NCI-H1092 (cell line): ENCODE measurements around the gene SPATS2L.

ENCODE experiments used
- DNase-seq: peaks from one replicate; lab custom pipeline; 2025; lab: John Stamatoyannopoulos, UW

SPATS2L gene

DNA sequence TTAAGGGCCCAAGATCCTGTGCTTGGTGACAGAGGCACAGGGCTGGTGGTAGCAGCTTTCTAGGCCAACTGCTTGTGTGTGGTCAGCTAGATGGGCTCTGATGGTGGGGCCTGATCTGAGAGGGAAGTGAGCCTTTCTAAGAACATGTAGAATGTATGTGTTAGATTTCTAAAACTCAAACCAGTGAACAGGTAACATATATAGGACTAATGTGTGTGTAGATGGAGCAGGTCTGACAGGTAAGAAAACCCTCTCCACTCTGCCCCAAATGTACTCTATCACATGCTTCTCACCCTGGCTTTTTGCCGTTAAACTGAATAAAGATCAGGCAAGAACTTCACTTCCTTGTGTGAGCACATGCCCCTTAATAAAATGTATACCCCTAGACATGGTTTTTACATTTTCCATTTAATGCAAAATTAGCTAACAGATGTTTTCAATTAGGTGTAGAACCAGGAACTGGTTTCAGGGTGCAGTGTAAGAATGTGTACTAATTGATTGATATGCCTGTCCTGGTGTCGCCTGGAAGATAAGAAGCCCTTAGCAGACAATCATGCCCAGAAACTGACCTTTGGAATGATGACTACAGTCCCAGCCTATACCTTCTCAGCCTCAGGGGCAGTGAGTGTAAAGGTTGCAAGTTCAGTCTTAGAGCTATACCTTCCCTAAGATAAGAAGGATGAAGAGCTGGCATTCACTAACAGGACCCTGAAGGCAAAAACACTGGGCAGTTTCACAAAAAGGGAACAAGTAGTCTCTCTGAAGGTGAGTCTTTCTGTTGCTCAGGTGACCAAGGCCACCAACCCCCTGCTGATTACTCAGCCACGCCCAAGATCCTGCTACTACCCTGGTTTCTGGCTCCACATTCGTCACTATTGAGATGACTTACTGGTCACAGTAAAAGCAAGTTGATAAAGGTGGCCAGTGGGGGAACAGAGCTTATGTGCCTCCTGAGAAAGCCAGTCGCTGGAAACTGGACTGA is 71.2 kb downstream of the SPATS2L start:
- no peak for DNase-seq

GRCh38 chr2:200378652-200379290 is 72.3 kb downstream of the SPATS2L start:
- no peak for DNase-seq

GRCh38 chr2:200379481-200380090 is 73.1 kb downstream of the SPATS2L start:
- DNase-seq, result no peak

DNA sequence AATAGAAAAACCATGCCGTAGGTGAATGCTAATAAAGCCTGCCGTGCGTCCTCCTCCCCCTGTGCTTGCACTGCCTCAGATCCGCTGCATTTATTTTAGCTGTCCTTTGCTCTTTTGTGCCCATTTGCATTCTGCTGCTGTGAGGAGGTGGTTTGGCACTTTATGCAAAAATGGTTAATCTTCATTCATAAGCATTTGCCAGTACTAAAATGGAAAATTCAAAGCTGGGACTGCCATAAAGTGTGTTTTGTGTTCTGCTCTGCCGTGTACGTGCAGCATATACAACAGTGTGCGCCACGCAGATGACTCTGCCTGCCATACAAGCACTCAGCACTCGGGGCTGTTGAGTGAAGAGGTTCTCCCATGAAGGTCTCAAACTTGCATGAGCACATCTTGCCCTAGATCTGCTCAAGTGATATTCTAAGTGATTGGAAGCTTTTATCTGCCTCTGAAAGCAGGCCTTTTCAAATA is 73.6 kb downstream of the SPATS2L start:
- peak; percentile 10 for DNase-seq

- no peak for DNase-seq
Measured at GRCh38 chr2:200380833-200381542, 74.5 kb downstream of the SPATS2L start.

DNA sequence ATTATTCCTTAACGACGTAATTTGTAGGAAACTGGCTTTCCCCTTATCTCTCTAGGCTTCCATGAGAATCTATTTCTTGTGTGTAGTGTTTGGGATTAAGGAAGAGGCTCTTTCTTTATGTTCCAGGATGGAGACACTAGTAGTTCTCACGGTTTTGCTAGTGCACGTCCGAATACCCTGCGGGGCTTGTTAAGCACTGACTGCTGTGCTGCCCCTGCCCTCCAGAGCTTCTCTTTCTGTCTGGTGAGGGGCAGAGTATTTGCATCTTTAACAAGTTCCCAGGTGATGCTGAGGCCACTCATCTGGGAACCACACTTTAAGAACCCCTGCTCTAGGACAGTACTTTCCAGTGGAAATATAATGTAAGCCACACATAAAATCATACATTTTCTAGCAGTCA is 76.4 kb downstream of the SPATS2L start:
- DNase-seq, result no peak

- no peak for DNase-seq
Measured at GRCh38 chr2:200383380-200384110, 77.1 kb downstream of the SPATS2L start.

DNA sequence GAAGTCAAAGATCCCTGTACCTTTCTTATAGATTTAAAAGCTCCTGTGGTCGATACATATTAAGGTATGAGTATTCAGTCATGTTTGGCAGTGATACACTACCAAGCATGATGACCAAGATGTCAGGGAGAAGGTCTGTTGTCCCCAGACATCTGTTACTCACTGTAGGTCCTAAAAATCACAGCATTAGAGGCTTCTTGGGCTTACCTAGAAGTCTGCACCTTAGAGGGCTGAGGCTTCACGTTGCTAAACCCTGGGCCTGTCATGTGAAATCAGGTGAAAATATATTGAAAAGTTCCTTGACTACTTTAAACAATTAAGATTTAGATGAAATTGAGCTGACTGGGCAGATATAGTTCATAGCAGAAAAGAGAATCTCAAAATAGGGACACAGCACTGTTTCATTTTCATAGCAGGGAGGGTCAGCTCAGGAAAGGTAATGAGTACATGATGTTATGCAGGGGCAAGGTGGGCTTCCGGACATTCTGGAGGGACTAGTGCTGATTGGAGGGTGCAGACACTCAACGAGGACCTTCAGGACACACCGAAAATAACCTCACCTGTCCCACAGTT is 78.7 kb downstream of the SPATS2L start:
- DNase-seq, result no peak

DNA sequence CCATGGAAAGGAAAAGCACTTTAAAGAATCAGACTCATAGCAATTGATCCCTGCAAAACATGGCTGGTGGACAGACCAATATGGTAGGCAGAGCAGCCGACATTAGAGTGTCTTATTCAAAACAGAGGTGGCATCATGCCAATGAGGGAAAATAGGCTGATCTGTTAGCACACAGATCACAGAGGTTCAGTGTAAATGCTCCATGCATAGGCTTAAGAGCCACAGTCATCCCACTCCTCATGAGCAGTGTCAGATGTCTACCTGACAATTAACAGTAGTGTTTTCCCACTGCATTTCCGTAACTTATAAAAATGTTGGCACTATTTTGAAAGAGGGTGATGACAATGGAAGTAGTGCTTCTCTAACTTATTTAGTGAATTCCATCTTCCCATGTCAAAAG is 86.7 kb downstream of the SPATS2L start:
- DNase-seq, result no peak

DNA sequence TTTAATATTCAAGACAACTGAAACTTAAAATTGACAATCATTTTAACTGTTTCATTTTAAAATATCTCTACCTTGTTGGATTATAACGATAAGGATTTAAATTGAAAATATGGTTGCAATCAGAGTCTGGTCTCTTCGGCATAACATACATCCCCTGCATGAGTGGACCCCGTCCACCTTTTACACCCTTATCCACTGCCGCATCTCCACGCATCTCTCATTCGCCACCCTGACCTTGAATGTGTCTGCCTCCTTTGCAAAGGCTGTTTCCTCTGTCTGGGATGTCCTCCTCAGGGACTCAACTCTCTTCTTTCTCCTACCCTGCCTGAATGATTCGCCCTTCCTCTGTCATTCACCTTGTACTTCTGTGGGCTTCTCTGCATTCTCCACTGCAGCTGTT is 87.6 kb downstream of the SPATS2L start:
- DNase-seq, result no peak

- no peak for DNase-seq
Measured at GRCh38 chr2:200396781-200397242, 90.3 kb downstream of the SPATS2L start.

DNA sequence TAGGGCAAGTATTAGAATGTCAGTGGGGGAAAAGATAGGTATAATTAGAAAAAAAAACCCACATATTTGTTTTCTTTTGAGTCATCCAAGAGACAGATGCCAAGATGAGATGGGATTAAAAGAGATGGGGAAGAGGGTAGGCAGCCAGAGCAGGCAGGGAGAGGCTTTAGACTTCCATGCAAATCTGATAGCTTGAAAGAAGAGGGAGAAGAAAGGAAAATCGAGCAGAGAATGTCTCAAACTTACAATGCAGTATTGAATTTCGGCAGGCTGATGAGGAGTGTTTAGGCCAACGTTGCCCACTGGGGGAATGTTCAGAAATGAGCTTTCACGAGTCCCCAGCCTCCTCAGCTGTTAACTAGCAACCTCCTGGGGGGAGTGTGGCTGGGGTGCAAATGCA is 91.3 kb downstream of the SPATS2L start:
- no peak for DNase-seq

GRCh38 chr2:200399046-200399445 is 92.6 kb downstream of the SPATS2L start:
- DNase-seq, result no peak

DNA sequence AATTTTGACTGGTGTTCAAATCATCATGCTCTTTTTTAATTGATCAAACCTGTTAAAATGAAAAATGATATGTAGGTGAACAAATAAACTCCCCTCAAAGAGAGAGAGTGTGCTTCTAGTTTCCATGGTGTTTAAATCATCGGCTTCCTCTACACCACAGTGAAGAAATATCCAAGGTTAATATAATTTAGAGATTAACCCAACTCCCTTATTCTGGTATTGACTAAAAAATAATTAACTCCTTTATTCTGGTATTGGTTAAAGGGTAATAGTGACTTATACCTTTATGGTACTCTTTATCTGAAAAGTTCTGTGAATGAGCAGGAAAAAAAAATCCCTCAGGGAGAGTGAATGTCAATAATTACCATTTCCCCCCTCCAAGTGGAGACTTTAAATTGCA is 93.1 kb downstream of the SPATS2L start:
- no peak for DNase-seq

GRCh38 chr2:200403814-200404213 is 97.3 kb downstream of the SPATS2L start:
- DNase-seq, result no peak

DNA sequence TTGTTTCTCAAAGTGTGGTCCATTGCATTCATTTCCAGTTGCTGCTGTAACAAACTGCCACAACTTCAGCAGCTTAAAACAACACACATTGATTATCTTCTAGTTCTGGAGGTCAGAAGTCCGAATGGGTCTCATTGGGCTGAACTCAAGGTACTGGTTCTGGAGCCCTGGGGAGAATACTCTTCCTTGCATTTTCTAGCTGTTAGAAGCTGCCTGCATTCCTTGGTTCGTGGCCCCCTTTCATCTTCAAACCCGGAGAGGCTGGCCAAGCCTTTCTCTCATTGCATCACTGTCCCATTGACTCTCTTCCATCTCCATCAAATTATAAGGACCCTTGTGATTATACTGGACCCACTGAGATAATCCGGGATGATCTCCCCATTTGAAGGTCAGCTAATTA is 98.1 kb downstream of the SPATS2L start:
- DNase-seq, result no peak

GRCh38 chr2:200405599-200406298 is 99.3 kb downstream of the SPATS2L start:
- DNase-seq, result no peak

- no peak for DNase-seq
Measured at GRCh38 chr2:200406379-200406778, 99.9 kb downstream of the SPATS2L start.

DNA sequence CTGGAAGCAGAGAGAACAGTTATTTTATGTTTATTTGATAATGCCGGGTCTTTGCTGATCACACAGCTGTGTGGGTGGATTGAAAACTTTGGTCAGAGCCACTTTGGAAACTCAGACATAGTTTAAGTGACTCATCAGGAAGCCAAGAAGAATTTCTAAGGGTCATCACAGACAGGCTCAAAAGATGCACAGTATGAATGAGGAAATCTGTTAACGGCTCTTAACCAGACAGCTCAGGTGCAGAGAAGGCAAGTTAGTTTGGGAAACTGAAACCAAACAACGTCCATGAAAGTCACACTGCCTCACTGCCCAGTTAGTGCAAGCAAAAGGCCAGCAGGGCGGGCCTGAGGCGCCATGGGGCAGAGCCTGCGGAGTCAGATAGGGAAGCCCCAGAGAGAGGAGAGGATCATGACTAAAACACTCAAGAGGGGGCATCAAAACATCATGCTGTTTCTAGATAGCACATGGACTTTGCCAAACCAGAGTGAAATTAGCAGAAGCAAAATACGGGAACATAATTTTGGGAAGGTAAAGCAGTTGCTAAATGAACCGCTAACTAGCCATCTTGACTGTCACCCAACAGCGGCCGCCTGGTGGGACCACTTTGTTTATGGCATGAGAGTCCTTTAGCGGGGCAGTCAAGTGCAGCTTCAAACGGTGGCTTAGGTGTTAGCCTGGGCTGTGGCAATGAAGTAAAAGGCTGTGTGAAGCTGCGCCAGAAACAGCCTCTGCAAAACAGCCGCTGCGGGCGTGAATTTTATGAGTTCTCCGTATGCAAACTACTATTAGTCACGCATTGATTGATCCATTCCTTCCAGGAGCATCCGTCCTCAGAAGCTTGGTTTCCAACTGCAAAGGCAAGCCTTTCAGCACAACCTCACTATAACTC is 102.2 kb downstream of the SPATS2L start:
- DNase-seq, result peak; percentile 15
